WTC11 (cell line): ENCODE results near the gene DCUN1D3. TPM values are rescaled to one million over a fixed set of nuclear protein-coding genes. Genes with fewer than 3 reads are reported as not detected.

Experiments
- ATAC-seq: fragments of 200-7000 bp; cut with Tn5 transposase; 2 replicates; pipeline ENCODE4 v1.10.0; 2021; ENCODE audit warnings: mild to moderate bottlenecking, moderate library complexity
- CTCF ChIA-PET: fragments of 300-600 bp; sonication (Branson Sonifier 250); formaldehyde crosslinking; loops from one replicate; lab custom pipeline; 2021; ENCODE audit warnings: antibody characterized with exemption; lab: Charles Lee
- POLR2A ChIA-PET: fragments of 350-600 bp; sonication (Branson Sonifier 250); formaldehyde crosslinking; loops from one replicate; lab custom pipeline; 2021; ENCODE audit warnings: antibody characterized with exemption; lab: Charles Lee
- DNase-seq: peaks from one replicate; pipeline ENCODE4 v3.0.0; 2021; ENCODE audit warnings: low spot score
- H3K27ac Mint-ChIP-seq: 2 replicates; pipeline ENCODE4 v1.8.0; 2021; ENCODE audit warnings: mixed read lengths
- H3K27me3 Mint-ChIP-seq: 2 replicates; pipeline ENCODE4 v1.8.0; 2021; ENCODE audit warnings: low read depth, mild to moderate bottlenecking, moderate library complexity, mixed read lengths
- H3K36me3 Mint-ChIP-seq: 2 replicates; pipeline ENCODE4 v1.8.0; 2021; ENCODE audit warnings: mixed read lengths
- H3K4me1 Mint-ChIP-seq: 2 replicates; pipeline ENCODE4 v1.8.0; 2022; ENCODE audit warnings: mixed read lengths
- H3K4me3 Mint-ChIP-seq: 2 replicates; pipeline ENCODE4 v1.8.0; 2021; ENCODE audit warnings: mild to moderate bottlenecking, moderate library complexity, mixed read lengths
- H3K9me3 Mint-ChIP-seq: 2 replicates; pipeline ENCODE4 v1.8.0; 2021; ENCODE audit warnings: mixed read lengths
- CREB1 ChIP-seq: sonication (generic); formaldehyde crosslinking; IDR thresholded peaks from 2 replicates; pipeline ENCODE4 v1.8.0; 2023; ENCODE audit warnings: mild to moderate bottlenecking, missing genetic modification reagents
- ESRRA ChIP-seq: sonication (generic); formaldehyde crosslinking; IDR thresholded peaks from 2 replicates; pipeline ENCODE4 v1.8.1; 2022; ENCODE audit warnings: mild to moderate bottlenecking, missing genetic modification reagents, borderline replicate concordance
- FOXJ3 ChIP-seq: sonication (generic); formaldehyde crosslinking; IDR thresholded peaks from 2 replicates; pipeline ENCODE4 v1.9.0; 2021; ENCODE audit warnings: missing genetic modification reagents, mild to moderate bottlenecking, borderline replicate concordance
- FOXP1 ChIP-seq: sonication (generic); formaldehyde crosslinking; IDR thresholded peaks from 2 replicates; pipeline ENCODE4 v1.8.0; 2022; ENCODE audit warnings: missing genetic modification reagents, mild to moderate bottlenecking, moderate library complexity, borderline replicate concordance
- GABPB1 ChIP-seq: sonication (generic); formaldehyde crosslinking; IDR thresholded peaks from 2 replicates; pipeline ENCODE4 v1.8.1; 2023; ENCODE audit warnings: mild to moderate bottlenecking, missing genetic modification reagents
- HMGA2 ChIP-seq: fragments of 250-450 bp; sonication (Bioruptor Pico); IDR thresholded peaks from 2 replicates; pipeline ENCODE4 v1.4.0; 2021; ENCODE audit warnings: mild to moderate bottlenecking, moderate library complexity
- NR1H2 ChIP-seq: sonication (generic); formaldehyde crosslinking; IDR thresholded peaks from 2 replicates; pipeline ENCODE4 v1.9.0; 2021; ENCODE audit warnings: mild to moderate bottlenecking, moderate library complexity, missing genetic modification reagents
- ZNF138 ChIP-seq: sonication (generic); formaldehyde crosslinking; conservative IDR thresholded peaks from 2 replicates; pipeline ENCODE4 v1.8.1; 2022; ENCODE audit warnings: mild to moderate bottlenecking, moderate library complexity, missing genetic modification reagents
- ZNF671 ChIP-seq: fragments of 250-450 bp; sonication (Bioruptor Pico); IDR thresholded peaks from 2 replicates; pipeline ENCODE4 v1.8.0; 2021; ENCODE audit warnings: mild to moderate bottlenecking
- total RNA-seq: library from RNA; stranded (reverse); gene quantifications from 3 replicates; pipeline ENCODE4 v1.2.3, GENCODE V29; 2021
- TF ChIP-seq, protein P1 (sequence below): sonication (generic); formaldehyde crosslinking; IDR thresholded peaks from 2 replicates; pipeline ENCODE4 v1.8.0; 2022; ENCODE audit warnings: mild to moderate bottlenecking, missing genetic modification reagents
- TF ChIP-seq, protein P2 (sequence below): sonication (generic); formaldehyde crosslinking; IDR thresholded peaks from 2 replicates; pipeline ENCODE4 v1.8.1; 2022; ENCODE audit warnings: missing genetic modification reagents, borderline replicate concordance
- TF ChIP-seq, protein P3 (sequence below): fragments of 250-450 bp; sonication (Bioruptor Pico); IDR thresholded peaks from 2 replicates; pipeline ENCODE4 v1.9.0; 2021; ENCODE audit warnings: mild to moderate bottlenecking
- TF ChIP-seq, protein P4 (sequence below): fragments of 250-450 bp; sonication (Bioruptor Pico); conservative IDR thresholded peaks from 2 replicates; pipeline ENCODE4 v1.9.0; 2021; ENCODE audit warnings: mild to moderate bottlenecking
- TF ChIP-seq, protein P5 (sequence below): sonication (generic); formaldehyde crosslinking; IDR thresholded peaks from 2 replicates; pipeline ENCODE4 v1.8.1; 2023; ENCODE audit warnings: mild to moderate bottlenecking, missing genetic modification reagents
- TF ChIP-seq, protein P6 (sequence below): fragments of 250-450 bp; sonication (Bioruptor Pico); IDR thresholded peaks from 2 replicates; pipeline ENCODE4 v2.1.2; 2022; ENCODE audit warnings: mild to moderate bottlenecking, moderate library complexity

DCUN1D3 gene
- total RNA-seq, 1 experiment from 2014 or later: 14.7 TPM

DNA sequence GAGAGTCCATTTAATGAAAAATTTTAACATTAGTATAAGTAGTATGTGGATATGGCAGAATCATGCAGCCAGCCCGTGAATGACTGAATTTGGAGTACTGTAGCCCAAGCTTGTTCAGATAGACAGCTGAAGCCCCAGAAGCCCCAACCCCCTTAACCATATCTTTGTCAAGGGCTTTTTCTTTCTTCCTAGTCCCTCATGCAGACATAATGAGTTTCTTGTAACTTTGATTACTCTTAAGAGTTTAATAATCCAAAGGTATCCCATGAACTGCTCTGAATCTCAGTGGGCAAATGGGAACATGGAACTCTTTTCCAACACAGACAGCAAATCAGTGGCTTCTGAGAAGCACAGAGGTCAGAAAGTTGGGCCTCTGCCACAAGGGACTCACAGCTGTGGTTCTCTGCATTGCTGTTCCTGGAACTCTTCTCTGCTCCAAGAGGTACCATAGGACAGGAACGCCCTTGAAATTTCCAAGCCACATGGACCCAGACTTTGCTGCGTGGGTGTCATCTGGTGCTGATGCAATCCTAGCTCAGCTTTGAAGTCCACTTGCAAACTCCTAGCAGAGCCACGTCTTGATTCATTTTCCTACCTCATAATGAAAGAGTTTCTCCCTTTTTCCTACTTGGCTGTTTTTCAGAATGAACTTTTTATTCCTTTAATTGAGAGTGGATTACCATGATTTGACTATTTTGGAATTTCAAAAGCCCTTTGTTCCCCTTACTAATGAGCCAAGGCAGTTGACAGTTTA is 18.5 kb upstream of the DCUN1D3 start:
- Mint-ChIP-seq H3K4me3 (no peak overlapping the region), H3K27me3 (no peaks in the 10 kb centered on the region), H3K4me1 (peaks cover 21% of the 10 kb centered on the region), H3K36me3 (no peaks in the 10 kb centered on the region), H3K9me3 (no peaks in the 10 kb centered on the region), H3K27ac (no peak overlapping the region)
- CTCF ChIA-PET: interaction anchor here (0.6 kb wide), 1 partner anchor 19 kb away, joined by 3 read pairs; no protein-coding TSS in a partner anchor
- POLR2A ChIA-PET: no interaction called here
- peak; percentile 95 for TF ChIP-seq GABPB1 (CRISPR knock-in tag)
- TF ChIP-seq FOXJ3 (CRISPR knock-in tag): no peak
- TF ChIP-seq, protein P1, sequence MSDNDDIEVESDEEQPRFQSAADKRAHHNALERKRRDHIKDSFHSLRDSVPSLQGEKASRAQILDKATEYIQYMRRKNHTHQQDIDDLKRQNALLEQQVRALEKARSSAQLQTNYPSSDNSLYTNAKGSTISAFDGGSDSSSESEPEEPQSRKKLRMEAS (CRISPR knock-in tag): peak; percentile 29; the same call in 1 of the 2 replicates
- TF ChIP-seq, protein P2, sequence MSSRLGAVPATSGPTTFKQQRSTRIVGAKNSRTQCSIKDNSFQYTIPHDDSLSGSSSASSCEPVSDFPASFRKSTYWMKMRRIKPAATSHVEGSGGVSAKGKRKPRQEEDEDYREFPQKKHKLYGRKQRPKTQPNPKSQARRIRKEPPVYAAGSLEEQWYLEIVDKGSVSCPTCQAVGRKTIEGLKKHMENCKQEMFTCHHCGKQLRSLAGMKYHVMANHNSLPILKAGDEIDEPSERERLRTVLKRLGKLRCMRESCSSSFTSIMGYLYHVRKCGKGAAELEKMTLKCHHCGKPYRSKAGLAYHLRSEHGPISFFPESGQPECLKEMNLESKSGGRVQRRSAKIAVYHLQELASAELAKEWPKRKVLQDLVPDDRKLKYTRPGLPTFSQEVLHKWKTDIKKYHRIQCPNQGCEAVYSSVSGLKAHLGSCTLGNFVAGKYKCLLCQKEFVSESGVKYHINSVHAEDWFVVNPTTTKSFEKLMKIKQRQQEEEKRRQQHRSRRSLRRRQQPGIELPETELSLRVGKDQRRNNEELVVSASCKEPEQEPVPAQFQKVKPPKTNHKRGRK (CRISPR knock-in tag): no peak
- no peak for ATAC-seq
- no peak for DNase-seq

DNA sequence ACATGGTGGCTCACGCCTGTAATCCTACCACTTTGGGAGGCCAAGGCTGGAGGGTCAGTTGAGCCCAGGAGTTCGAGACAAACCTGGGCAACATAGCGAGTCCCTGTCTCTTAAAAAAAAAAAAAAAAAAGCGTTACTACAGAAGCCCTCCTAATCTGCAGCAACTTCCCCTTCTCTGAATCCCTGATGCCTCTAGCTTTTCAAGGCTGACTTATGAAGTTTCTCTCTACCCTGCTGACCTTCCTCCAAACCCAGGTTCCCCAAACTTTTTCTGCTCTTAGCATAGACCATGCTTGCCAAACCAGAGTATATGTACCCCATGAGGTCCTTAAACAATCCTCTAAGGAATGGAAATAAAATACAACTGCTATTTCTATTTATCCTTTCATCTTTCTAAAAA is 16.8 kb upstream of the DCUN1D3 start:
- Mint-ChIP-seq H3K27ac (no peak overlapping the region), H3K4me1 (peaks cover 23% of the 10 kb centered on the region), H3K4me3 (no peak overlapping the region), H3K36me3 (no peaks in the 10 kb centered on the region), H3K9me3 (no peaks in the 10 kb centered on the region), H3K27me3 (no peaks in the 10 kb centered on the region)
- ChIA-PET POLR2A (no interaction called here), CTCF (interaction anchor here (1.4 kb wide), 1 partner anchor 67 kb away, joined by 4 read pairs; no protein-coding TSS in a partner anchor)
- DNase-seq (no peak), ATAC-seq (no peak)
- TF ChIP-seq ZNF671 (no peak), ESRRA (CRISPR knock-in tag) (no peak), NR1H2 (no peak), ZNF138 (CRISPR knock-in tag) (no peak), HMGA2 (CRISPR knock-in tag) (no peak), FOXP1 (CRISPR knock-in tag) (no peak), CREB1 (CRISPR knock-in tag) (no peak)
- TF ChIP-seq, protein P3, sequence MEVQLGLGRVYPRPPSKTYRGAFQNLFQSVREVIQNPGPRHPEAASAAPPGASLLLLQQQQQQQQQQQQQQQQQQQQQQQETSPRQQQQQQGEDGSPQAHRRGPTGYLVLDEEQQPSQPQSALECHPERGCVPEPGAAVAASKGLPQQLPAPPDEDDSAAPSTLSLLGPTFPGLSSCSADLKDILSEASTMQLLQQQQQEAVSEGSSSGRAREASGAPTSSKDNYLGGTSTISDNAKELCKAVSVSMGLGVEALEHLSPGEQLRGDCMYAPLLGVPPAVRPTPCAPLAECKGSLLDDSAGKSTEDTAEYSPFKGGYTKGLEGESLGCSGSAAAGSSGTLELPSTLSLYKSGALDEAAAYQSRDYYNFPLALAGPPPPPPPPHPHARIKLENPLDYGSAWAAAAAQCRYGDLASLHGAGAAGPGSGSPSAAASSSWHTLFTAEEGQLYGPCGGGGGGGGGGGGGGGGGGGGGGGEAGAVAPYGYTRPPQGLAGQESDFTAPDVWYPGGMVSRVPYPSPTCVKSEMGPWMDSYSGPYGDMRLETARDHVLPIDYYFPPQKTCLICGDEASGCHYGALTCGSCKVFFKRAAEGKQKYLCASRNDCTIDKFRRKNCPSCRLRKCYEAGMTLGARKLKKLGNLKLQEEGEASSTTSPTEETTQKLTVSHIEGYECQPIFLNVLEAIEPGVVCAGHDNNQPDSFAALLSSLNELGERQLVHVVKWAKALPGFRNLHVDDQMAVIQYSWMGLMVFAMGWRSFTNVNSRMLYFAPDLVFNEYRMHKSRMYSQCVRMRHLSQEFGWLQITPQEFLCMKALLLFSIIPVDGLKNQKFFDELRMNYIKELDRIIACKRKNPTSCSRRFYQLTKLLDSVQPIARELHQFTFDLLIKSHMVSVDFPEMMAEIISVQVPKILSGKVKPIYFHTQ: no peak
- TF ChIP-seq, protein P4, sequence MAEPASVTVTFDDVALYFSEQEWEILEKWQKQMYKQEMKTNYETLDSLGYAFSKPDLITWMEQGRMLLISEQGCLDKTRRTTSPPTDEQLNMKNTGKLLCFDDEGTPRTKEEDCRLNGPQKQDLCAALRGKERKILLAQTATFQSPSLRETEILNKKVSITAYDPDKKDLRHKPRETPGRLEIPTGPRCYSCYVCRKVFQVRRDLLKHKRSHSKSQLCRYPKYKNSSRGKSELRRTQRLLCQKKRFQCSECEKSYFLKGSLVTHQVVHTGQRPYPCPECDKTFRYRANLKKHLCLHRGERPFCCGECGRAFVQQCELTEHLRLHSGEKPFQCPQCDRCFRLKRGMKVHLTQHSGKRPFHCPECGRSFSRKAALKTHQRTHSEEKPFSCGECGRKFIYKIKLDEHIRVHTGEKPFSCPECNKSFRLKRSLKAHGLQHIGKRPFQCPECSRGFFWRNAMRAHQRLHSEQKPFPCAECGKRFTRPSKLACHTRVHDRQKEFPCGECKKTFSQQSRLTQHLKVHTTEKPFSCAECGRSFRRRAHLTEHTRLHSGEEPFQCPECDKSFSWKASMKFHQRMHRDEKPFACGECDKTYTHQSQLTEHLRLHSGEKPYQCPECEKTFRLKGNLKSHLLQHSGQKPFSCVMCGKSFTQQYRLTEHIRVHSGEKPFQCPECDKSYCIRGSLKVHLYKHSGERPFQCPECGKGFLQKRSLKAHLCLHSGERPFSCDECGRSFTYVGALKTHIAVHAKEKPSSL (CRISPR knock-in tag): no peak
- TF ChIP-seq, protein P5, sequence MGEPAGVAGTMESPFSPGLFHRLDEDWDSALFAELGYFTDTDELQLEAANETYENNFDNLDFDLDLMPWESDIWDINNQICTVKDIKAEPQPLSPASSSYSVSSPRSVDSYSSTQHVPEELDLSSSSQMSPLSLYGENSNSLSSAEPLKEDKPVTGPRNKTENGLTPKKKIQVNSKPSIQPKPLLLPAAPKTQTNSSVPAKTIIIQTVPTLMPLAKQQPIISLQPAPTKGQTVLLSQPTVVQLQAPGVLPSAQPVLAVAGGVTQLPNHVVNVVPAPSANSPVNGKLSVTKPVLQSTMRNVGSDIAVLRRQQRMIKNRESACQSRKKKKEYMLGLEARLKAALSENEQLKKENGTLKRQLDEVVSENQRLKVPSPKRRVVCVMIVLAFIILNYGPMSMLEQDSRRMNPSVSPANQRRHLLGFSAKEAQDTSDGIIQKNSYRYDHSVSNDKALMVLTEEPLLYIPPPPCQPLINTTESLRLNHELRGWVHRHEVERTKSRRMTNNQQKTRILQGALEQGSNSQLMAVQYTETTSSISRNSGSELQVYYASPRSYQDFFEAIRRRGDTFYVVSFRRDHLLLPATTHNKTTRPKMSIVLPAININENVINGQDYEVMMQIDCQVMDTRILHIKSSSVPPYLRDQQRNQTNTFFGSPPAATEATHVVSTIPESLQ: no peak
- TF ChIP-seq, protein P6, sequence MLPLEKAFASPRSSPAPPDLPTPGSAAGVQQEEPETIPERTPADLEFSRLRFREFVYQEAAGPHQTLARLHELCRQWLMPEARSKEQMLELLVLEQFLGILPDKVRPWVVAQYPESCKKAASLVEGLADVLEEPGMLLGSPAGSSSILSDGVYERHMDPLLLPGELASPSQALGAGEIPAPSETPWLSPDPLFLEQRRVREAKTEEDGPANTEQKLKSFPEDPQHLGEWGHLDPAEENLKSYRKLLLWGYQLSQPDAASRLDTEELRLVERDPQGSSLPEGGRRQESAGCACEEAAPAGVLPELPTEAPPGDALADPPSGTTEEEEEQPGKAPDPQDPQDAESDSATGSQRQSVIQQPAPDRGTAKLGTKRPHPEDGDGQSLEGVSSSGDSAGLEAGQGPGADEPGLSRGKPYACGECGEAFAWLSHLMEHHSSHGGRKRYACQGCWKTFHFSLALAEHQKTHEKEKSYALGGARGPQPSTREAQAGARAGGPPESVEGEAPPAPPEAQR (CRISPR knock-in tag): no peak
